ENCODE results near the gene ANKRD30A.
"Not testable (repeated sequence)": the region's sequence is repeated elsewhere in the genome, so short reads cannot be mapped to it uniquely, and the experiment has no call there.

Gene ANKRD30A

DNA sequence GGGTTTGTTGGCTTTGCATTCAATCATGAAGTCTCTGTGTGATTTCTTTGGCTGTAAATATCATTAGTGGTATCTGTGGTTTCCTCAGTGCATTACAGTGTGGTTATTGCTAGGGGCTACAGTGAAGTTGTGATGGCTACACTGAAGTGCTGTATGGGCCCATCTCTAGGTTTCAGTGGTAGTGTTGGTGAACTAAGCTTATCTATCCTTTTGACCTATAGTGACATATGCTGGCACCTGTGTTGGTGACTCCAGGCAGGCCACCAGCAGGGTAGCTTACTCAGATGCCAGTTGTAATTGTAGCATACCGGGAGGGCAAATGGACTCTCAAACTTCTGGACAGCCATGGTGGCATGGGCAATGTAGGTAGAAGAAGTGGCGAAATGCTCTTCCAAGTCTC is 219.0 kb downstream of the ANKRD30A start:
- TF ChIP-seq, protein P1, sequence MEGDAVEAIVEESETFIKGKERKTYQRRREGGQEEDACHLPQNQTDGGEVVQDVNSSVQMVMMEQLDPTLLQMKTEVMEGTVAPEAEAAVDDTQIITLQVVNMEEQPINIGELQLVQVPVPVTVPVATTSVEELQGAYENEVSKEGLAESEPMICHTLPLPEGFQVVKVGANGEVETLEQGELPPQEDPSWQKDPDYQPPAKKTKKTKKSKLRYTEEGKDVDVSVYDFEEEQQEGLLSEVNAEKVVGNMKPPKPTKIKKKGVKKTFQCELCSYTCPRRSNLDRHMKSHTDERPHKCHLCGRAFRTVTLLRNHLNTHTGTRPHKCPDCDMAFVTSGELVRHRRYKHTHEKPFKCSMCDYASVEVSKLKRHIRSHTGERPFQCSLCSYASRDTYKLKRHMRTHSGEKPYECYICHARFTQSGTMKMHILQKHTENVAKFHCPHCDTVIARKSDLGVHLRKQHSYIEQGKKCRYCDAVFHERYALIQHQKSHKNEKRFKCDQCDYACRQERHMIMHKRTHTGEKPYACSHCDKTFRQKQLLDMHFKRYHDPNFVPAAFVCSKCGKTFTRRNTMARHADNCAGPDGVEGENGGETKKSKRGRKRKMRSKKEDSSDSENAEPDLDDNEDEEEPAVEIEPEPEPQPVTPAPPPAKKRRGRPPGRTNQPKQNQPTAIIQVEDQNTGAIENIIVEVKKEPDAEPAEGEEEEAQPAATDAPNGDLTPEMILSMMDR (IDR thresholded peaks at IDR 0.05; ENCODE audit: low read depth, low read length): no peak
- no peak for DNase-seq (ENCODE audit: extremely low read depth, low read depth)

DNA sequence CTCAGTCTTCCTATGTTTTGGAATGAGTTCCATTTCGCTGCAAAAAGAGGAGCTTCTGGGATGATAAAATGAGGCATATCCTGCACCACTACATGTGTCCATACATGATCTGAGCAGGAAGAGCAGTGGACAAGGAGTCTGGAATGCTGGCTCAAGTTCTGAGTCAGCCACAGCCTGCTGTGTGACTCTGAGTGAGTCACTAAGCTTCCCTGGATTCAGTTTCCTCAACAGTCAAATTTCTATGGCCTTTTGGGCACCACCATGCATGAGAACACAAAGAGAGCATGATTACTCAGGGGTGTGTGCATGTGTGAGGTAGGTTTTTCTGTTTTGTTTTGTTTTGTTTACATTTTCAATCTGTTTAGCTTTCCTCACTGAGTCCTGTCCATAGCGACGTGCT is 254.6 kb downstream of the ANKRD30A start:
- DNase-seq (ENCODE audit: extremely low read depth, low read depth): no peak
- TF ChIP-seq, protein P1 (IDR thresholded peaks at IDR 0.05; ENCODE audit: low read depth, low read length): no peak

DNA sequence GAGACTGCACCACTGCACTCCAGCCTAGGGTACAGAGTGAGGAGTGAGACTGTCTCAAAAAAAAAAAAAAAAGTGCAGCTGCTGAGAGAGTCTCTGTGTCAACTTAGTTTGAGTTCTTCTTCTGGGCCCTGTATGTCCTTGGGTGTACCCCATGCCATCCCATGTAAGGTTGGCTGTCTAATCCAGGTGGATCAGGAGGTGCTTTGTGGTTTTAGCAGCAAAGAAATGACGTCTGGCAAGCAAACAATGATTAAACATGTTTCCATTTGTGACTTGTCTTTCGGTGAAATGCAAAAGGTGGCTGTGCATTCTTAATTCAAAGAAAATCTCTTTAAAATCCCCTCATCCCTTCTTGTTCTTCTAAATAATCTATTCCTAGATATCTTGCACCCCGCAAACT is 255.9 kb downstream of the ANKRD30A start:
- DNase-seq (ENCODE audit: extremely low read depth, low read depth): no peak
- TF ChIP-seq, protein P1 (IDR thresholded peaks at IDR 0.05; ENCODE audit: low read depth, low read length): no peak

DNA sequence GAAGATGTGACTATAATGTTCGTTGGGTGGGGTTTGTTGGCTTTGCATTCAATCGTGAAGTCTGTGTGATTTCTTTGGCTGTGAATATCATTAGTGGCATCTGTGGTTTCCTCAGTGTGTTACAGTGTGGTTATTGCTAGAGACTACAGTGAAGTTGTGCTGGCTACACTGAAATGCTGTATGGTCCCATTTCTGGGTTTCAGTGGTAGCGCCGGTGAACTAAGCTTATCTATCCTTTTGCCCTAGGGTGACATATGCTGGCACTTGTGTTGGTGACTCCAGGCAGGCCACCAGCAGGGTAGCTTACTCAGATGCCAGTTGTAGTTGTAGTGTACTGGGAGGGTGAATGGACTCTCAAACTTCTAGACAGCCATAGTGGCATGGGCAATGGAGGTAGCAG is 259.5 kb downstream of the ANKRD30A start:
- no peak for DNase-seq (ENCODE audit: extremely low read depth, low read depth)
- TF ChIP-seq, protein P1 (IDR thresholded peaks at IDR 0.05; ENCODE audit: low read depth, low read length): no peak

DNA sequence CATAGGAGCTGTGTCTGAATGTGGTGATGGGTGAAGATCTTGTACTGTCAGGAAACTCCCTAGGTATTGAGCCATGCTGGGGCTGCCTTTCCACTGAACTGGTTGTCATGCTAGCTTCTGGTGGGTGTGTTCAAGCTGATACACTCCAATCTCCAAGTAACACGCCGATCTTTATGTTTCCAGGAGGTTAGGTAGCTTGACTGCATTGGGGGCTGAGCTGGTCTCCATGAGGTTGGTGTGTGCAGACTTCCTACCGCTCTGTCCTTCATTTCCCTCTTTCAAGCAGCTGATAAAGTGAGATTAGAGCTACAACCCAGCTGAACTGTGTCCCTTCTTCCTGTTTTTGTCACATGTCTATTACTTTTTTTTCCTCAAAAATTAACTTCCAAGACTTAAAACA is 265.5 kb downstream of the ANKRD30A start:
- TF ChIP-seq, protein P1 (IDR thresholded peaks at IDR 0.05; ENCODE audit: low read depth, low read length): no peak
- DNase-seq (ENCODE audit: extremely low read depth, low read depth): no peak

DNA sequence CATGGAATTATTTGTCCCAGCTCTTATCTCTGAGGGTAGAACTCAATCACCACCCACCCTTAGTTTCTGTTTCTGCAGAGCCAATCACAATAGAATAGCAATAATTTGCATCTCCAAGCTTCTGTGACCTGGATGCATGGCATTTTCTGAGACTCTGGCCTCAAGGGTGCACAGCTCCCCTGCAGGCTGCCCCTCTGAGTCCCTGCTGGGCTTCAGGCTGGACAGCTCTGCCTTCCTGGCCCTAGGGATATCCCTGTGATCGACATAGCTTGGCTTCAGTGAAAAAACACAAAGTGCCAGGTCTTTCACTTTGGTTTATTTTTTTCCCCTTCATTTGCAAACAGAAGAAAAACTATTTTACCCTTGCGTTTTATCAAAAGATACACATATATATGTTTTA is 275.4 kb downstream of the ANKRD30A start:
- not testable (repeated sequence) for DNase-seq (ENCODE audit: extremely low read depth, low read depth)

DNA sequence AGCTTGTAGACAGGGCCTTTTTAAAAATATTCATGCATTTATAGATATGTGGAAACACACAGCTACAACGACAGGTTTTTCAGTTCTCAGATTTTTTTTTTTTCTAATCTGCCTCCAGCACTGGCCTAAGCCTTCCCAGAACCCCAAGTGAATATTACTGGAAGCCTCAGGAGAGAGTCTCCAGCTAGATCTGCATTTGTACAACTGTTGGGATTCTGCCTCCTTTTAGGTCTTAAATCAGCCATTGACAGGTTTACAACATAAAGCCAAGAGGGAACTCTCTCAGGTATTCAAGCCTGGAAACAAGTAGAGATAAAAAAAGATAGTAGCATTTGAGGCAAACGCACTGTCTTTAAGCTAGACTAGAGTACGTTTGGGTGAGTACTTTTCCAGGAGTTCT is 275.8 kb downstream of the ANKRD30A start:
- TF ChIP-seq, protein P1 (IDR thresholded peaks at IDR 0.05; ENCODE audit: low read depth, low read length): no peak
- no peak for DNase-seq (ENCODE audit: extremely low read depth, low read depth)

DNA sequence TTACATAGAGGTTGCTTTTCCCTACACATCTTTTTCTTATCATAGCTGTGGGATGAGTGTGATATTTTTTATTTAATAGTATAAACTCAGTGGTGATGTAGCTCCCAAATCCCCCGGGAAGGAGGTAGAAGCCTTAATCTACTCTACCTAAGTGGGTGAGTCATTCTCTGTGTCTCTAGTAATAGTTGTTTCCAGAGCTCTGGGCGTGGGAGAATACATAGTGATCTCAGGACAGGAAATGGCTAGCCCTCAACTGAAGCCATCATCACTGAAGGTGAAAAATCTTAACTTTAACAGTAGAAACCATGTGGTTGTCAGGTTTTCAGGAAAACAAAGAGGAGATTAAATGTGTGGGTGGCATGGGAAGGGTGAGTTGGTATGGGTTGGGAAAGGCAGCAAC is 278.4 kb downstream of the ANKRD30A start:
- TF ChIP-seq, protein P1 (IDR thresholded peaks at IDR 0.05; ENCODE audit: low read depth, low read length): no peak
- no peak for DNase-seq (ENCODE audit: extremely low read depth, low read depth)

Measured in AG09319 (cell line).